ELF-1 (cell line): ENCODE results near the gene IQGAP3.
"Not testable (repeated sequence)": the region's sequence is repeated elsewhere in the genome, so short reads cannot be mapped to it uniquely, and the experiment has no call there.

Source experiments
- DNase-seq: peaks from one replicate; pipeline ENCODE4 v3.0.0-alpha.2; 2016; ENCODE audit warnings: low read depth, low spot score

The IQGAP3 gene

GRCh38 chr1:156574039-156574633 is 1.8 kb upstream of the IQGAP3 start:
- no peak for DNase-seq

DNA sequence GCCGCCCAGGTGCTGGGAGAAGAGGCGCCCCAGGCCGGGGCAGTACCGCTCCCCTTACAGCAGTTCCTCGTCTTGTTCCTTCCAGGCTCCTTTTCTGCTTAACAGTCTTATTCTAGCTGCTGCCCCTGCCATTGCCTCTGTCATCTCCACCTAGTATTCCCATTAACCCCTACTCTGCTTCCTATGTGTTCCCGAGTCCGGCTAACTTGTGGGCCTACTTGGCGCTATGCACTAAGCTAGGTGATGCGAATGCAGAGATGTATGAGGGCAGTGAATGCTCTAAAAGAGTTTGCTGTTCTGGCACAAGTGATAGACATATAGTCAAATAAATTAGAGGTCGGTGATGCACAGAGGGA is 276 bp upstream of the IQGAP3 start:
- no peak for DNase-seq

GRCh38 chr1:156571261-156571852 is 1.0 kb downstream of the IQGAP3 start:
- no peak for DNase-seq

GRCh38 chr1:156566436-156566835 is 5.9 kb downstream of the IQGAP3 start:
- DNase-seq, result no peak

DNA sequence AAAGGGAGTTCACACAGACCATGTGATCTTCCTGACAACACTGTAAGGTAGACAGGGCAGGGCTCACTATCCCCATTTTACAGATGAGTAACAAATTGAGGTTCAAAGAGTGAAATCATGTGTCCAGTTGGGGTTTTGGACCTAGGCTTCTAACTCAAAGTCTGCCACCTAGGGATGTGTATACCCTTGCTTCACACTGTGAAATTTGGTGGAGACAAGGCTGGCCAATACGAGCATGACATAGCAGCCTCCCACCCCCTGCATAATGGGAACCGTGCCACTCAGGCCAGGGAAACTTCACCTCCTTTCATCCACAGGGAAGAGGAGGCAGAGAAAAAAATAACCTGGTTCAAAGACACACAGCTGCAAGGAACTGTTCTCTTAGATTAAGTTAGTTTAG is 6.8 kb downstream of the IQGAP3 start:
- no peak for DNase-seq

- no peak for DNase-seq
These were observed 11.7 kb downstream of the IQGAP3 start for GRCh38 chr1:156560585-156561163.

GRCh38 chr1:156559797-156560385 is 12.5 kb downstream of the IQGAP3 start:
- DNase-seq, result peak; percentile 49

- DNase-seq, result no peak
These were observed 13.1 kb downstream of the IQGAP3 start for GRCh38 chr1:156559086-156559796.

DNA sequence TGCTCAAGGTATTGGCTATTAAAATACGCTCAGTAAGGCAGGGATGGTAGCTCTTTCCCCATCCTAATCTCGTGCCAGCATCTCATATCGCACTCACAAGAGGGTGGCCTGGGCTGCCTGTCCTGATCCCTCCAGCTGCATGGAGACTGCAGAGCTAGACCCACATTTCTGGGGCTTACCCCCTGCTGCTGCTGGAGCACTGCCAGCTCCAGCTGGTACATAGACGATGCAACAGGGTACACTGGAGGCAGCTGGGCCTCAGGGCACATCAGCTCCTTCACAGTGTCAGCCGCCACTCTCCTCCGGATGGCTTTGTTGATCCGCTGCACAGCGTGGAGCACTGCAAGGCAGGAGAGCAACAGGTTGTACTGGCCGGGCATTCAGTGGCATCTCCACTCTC is 16.0 kb downstream of the IQGAP3 start:
- no peak for DNase-seq

- DNase-seq, result no peak
These were observed 16.6 kb downstream of the IQGAP3 start for GRCh38 chr1:156555715-156556114.

DNA sequence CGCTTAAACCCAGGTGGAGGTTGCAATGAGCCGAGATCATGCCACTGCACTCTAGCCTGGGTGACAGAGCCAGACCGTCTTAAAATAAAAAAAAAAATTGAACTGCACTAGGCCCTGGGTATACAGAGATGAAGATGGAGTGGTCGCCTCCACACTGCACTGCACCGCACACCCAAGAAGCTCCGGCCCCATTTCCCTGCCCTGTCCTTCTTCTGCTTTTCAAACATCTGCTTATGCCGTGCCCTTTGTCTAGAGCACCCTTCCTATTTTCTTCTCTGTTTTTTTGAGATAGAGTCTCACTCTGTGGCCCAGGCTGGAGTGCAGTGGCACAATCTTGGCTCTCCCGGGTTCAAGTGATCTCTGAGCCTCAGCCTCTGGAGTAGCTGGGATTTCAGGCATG is 17.4 kb downstream of the IQGAP3 start:
- no peak for DNase-seq

DNA sequence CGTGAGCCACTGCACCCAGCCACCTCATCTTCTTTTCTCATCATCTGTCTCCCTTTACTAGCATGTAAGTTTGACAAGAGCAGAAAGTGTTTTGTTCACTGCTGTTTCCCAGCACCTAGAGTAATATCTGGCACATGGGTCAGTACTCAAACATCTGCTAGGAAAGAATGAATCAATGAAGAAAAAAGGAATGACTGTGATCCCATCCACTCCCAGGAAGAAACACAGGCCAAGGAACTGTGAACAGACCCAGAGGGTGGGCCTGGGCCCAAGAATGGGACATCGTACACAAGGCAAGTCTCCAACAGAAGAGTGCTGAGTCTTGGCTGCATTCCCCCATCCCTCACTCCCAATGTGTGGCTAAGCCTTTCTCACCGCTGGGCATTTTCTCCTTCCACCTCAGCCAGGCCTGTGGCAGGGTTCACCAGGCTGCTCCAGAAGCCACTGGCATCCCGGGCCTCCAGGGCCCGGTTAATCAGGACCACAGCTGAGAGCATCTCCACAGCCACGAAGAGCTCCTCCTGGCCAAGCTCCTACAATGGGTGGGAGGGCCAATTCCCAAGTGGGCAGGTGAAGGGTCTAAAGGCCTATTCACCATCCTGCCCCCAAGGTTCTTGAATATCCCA is 18.4 kb downstream of the IQGAP3 start:
- no peak for DNase-seq

DNA sequence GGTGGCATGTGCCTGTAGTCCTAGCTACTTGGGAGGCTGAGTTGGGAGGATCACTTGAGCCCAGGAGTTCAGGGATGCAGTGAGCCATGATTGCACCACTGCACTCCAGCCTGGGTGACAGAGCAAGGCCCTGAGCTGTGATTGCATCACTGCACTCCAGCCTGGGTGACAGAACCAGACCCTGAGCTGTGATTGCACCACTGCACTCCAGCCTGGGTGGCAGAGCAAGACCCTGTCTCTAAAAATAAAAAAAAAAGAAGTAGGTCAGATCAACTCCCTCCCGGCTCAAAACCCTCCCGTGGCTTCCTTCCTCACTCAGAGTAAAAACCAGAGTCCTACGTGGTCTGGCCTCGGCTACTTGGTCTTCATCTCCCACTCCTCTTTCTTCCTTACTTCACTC is 19.4 kb downstream of the IQGAP3 start:
- DNase-seq, result not testable (repeated sequence)

GRCh38 chr1:156552518-156552917 is 19.8 kb downstream of the IQGAP3 start:
- no peak for DNase-seq

DNA sequence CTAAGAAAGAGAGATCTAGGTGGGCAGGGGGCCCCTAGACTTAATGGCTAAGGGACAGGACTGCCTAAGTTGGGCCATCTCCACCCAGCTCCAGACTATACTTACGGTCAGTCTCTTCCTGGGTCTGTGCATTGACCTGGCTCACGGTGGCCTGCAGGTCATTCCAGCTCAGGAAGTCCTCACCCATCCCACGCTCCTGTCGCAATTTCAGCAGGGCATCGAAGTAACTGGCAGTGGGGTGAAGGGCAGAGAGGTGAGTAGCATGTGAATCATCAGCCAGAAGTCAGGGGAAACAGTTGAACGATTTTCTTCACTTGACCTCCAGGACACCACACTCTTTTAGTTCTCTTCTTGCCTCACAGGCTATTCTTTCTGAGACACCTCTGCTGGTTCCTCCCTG is 20.5 kb downstream of the IQGAP3 start:
- no peak for DNase-seq

- no peak for DNase-seq
These were observed 21.2 kb downstream of the IQGAP3 start for GRCh38 chr1:156551066-156551643.

- no peak for DNase-seq
These were observed 22.0 kb downstream of the IQGAP3 start for GRCh38 chr1:156550346-156550745.

DNA sequence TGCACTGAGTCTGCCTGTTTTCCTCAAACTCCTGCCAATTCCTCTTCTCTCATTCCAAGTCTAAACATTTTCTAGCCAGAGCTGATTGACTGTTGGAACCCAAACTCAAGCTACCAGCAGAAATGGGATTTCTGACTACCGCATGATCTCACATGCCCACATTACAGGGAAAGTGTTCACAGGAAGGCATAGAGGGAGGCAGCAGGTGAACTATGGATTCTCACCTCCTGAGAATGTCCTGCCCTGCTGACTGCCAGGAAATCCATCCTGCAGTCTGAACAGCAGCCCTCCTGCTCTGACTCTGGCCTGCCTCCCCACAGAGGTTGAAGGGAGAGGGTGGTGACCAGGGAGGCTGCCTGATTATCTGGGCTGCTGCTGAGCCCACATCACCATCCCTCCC is 22.5 kb downstream of the IQGAP3 start:
- no peak for DNase-seq

GRCh38 chr1:156549390-156549789 is 23.0 kb downstream of the IQGAP3 start:
- no peak for DNase-seq

DNA sequence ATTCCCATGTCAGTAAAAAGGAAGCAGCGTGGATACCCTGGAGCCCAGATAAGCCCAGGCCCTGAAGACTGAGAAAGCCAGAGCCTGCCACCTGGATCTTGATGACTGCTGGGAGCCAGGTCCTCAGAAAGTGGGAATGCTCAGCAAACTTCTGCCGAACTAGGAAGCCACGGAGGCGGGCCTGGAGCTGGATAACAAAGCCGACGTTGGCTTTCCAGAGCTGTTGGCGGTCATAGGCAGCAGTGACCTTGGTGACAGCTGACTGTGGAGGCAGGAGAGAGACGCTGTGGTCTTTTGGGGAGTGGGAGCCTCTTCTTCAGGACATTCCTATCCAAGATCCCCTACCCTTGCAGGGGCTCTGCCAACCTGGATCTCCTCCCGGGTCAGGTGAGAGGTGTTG is 24.4 kb downstream of the IQGAP3 start:
- no peak for DNase-seq

- no peak for DNase-seq
These were observed 24.9 kb downstream of the IQGAP3 start for GRCh38 chr1:156547434-156547833.

- no peak for DNase-seq
These were observed 26.1 kb downstream of the IQGAP3 start for GRCh38 chr1:156546267-156546666.
